Amniotic epithelial cell (primary cell): ENCODE results near the gene PRKD1.

Experiments used
- DNase-seq: peaks from one replicate; pipeline ENCODE4 v3.0.0-alpha.2; 2010; ENCODE audit warnings: low read depth

Gene PRKD1

DNA sequence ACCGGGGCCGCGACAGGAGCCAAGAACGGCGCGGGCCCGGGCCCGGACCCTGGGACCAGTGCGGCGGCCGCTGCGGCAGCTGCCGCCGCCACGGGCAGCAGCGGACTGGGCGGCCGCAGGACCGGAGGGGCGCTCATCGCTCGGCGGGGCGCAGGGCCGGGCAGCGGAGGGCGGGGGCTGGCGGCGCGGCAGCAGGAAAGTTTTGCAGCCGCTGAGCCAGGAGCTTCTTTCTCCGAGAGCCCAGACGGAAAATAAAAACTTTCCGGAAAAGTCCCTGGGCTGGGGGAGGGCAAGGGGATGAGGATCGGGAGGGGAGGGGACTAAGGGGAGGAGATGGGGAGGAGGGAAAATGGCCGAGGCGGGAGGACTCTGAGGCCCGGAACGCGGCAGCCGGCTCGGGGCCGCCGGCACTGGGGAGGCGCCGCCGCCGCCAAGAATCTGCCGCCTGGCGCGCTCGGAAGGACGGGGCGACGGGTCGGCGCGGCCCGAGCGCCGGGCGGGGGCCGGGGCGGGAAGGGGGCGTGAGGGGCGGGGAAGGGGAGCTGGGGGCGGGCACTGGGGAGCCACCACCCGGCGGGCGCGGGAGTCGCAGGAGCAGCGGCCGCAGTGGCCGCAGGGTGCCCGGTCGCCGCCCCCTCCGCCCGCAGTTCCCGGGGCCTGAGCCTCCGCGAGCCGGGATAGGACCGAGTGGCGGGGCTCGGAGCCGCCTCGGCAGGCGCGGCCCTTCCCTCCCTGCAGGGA lies at the start of gene PRKD1:
PRKD1 (minus strand) TSS at position 472 of the 741 bp plus-strand sequence.
- peak; percentile 71 for DNase-seq

- no peak for DNase-seq
Measured at GRCh38 chr14:29971101-29971500, 43.5 kb upstream of the PRKD1 start.

GRCh38 chr14:29955087-29955486 lies 27.4 kb upstream of the PRKD1 start:
- peak; percentile 65 for DNase-seq

DNA sequence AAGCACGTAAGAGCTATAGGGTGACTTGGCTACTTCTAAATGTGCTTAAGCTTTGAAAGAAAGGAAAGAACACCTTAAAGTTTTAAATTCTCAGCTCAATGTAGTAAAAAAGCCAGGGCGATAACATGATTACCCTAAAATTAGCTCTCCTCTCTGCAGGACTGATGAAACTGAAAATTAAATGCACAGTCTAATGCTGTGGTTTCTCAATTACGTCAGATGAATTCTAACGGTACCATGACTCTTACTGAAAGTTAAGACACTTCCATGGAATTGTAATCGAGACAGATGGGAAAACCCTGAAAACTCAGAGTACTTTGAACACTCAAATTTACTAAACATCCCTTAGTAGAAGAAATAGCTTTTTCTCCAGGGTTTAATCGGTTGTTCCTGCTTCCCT lies 25.9 kb upstream of the PRKD1 start:
- DNase-seq = peak; percentile 35

DNA sequence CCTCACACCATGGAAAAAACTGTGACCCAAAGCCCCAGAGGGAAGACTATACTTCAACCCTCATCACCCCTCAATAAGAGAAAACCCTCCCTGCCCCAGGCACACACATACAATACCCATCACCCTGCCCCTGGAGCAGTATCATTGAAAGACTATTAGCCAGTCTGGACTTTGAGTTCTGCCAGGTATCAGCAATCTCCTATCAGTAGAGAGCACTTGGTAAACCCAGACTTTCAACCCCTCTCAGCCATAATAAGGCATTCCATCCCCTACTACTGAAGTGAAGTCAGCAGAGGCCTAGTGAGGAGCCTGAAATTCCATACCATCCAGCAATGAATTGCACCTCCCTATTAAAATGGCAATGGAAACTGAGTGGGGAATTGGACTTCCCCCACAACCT lies 16.4 kb upstream of the PRKD1 start:
- DNase-seq = no peak

DNA sequence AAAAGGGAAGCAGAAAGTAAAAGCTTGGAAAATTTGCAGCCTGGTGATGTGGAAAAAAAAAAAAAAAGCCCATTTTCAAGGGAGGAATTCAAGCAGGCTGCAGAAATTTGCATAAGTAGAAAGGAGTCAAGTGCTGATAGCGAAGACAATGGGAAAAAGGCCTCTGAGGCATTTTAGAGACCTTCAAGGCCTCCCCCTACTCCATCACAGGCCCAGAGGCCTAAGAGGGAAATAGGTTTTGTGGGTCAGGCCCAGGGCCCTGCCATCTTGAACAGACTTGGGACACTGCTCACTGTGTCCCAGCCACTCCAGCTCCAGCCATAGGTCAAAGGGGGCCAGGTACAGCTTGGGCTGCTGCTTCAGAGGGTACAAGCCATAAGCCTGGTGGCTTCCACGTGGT lies 13.8 kb upstream of the PRKD1 start:
- DNase-seq = no peak

DNA sequence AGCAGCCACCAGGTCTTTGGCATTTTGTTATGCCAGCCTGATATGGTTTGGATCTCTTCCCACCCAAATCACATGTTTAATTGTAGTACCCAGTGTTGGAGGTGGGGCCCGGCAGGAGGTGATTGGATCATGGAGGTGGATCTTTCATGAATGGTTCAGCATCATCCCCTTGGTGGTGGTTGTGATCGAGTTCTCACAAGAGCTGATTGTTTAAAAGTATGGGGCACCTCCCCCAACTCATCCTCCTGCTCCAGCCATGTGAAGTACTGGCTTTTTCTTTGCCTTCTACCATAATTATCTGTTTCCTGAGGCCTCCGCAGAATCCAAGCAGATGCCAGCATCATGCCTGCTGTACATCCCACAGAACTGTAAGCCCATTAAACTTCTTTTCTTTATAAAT lies 12.8 kb upstream of the PRKD1 start:
- no peak for DNase-seq

DNA sequence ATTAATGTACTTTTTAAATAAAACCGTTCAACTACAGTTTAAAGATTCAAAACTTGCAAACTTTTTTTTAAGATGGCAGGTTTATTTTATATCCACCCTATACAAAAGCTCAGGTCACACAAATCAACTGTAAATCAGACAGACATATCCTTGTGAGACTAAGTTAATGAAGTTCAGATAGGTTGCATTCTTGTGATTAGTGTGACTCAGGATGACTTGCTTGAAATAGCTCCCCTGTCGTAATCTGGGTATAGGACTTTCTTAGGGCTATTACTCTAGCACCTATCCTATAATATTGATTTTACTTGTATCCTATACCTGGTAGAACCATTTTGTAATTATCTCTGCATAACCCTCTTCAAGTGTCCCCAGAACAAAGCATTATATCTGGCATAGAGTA lies 9.5 kb upstream of the PRKD1 start:
- peak; percentile 57 for DNase-seq

DNA sequence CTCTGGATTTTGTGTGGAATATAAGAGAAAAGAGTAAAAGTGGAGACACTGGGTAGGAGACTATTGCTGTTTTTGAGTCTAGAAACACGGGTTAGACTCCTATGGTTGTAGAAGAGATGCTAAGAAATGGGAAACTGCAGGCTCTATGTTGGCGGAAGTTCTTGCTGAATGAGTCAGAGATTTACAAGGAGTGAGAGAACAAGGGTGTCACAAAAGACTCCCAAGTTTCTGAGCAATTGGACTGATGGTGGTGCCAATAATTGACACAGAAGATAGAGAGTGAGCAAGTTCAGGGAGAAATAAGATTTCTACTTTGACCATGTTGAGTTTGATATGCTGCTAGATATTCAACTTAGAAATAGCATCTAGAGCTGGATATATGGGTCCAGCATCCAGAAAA lies 2.6 kb upstream of the PRKD1 start:
- DNase-seq = peak; percentile 15

GRCh38 chr14:29928117-29928640 lies 532 bp upstream of the PRKD1 start:
- DNase-seq = peak; percentile 12

- DNase-seq = peak; percentile 40
Measured at GRCh38 chr14:29926701-29927375, 809 bp downstream of the PRKD1 start.

DNA sequence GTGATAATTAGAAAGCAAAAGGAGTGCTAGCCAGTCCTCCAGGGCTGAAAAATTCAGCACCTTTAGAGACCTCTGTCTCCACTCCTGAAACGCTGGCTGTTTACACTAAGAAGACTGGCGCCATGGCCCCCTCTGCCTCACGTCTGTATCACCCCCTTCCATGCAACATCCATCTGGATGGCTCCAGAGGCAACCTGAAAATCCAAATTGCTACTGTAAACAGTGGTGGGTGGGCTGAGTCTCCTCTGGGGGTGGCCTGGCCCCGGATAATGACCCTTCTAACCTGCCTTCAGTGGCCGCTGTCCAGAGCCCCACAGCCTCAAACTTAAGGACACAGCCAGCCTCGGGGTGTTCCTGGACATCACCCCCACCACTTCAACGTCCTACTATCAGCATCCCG lies 1.4 kb downstream of the PRKD1 start:
- peak; percentile 12 for DNase-seq

DNA sequence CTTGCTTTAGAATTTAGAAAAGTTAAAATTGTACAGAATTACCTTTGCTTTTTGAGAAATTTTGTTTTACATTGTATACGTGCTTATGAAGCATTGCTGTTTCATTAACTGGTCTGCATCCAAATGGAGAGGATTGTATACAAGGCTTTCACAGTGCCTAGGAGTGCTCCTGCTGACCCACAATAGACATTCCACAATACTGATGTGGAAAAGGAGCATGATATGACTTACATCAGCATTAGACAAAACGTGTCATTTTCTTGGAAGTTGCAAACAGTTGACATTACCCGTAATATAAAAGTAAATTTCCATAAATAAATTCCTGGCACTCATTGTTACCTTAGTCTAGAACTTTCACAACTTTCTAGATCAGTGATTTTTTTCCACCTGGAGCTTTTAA lies 1.9 kb downstream of the PRKD1 start:
- peak; percentile 50 for DNase-seq

GRCh38 chr14:29925101-29925722 lies 2.4 kb downstream of the PRKD1 start:
- DNase-seq = peak; percentile 84

DNA sequence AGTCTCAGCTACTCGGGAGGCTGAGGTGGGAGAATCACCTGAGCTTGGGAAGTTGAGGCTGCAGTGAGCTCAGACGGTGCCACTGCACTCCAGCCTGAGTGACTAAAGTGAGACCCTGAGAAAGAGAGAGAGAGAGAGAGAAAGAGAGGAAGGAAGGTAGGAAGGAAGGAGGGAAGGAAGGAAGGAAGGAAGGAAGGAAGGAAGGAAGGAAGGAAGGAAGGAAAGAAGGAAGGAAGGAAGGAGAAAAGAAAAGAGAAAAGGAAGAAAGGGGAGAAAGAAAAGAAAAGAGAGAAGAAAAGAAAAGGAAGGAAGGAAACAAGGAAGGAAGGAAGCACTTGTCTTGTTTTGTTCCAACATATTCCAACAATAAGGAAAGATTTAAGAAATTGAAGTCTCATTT lies 7.8 kb downstream of the PRKD1 start:
- no peak for DNase-seq

DNA sequence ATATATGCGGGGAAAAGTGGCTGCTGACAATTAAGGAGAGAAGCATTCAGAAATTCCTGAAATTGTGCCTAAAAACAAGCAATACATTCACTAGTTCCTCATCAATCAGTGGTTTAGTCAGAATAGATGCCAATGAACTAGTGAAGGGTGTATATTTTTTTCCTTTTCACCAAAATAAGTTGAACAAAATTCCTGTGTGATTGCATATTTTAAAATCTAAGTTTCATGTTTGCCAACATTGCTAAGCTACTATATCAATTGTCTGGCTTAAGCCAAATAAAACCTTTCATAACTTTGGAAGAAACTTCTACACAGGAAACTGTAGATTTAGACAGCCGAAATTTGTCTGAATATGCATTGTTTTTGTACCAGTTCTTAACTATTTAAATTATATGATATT lies 8.7 kb downstream of the PRKD1 start:
- no peak for DNase-seq

DNA sequence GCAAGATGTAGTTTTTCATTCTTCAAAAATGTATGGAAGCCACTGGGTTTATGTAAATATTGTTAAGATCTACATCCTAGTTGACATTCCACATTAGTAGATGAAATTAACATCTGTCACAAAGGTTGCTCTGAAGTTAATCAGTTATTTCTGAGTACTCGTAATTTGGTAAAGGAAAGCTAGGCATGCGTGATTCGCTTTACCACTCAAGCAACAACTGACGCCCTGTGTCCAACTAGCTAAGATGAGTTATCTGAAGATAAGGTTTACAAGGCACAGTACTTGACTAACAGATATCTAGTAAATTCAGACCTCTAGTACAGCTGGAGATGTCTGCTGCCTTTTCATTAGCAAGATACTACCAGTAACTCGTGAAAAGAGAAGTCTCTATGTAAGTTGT lies 14.1 kb downstream of the PRKD1 start:
- DNase-seq = no peak

- DNase-seq = no peak
Measured at GRCh38 chr14:29911810-29912209, 15.8 kb downstream of the PRKD1 start.

DNA sequence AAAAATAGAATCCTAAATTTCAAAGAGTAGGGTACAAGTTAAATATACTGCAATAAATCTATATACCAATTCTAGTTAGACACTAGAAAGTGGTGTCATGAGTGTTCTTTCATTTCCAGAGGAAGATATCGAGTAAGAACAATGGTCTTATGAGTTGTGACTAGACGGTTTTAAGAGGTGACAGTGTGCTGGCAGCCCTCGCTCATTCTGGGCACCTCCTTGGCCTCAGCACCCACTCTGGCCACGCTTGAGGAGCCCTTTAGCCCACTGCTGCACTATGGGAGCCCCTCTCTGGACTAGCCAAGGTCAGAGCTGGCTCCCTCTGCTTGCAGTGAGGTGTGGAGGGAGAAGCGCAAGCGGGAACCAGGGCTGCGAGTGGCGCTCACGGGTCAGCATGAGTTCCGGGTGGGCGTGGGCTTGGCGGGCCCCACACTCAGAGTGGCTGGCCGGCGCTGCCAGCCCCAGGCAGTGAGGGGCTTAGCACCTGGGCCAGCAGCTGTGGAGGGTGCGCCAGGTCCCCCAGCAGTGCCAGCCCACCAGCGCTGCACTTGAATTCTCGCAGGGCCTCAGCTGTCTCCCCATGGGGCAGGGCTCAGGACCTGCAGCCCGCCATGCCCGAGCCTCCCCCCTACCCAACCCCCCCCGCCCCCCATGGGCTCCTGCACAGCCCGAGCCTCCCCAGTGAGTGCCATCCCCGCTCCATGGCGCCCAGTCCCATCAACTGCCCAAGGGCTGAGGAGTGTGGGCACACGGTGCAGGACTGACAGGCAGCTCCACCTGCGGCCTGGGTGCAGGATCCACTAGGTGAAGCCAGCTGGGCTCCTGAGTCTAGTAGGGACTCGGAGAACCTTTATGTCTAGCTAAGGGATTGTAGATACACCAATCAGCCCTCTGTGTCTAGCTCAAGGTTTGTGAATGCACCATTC lies 18.7 kb downstream of the PRKD1 start:
- DNase-seq = no peak

GRCh38 chr14:29906256-29906870 lies 21.3 kb downstream of the PRKD1 start:
- peak; percentile 65 for DNase-seq

- no peak for DNase-seq
Measured at GRCh38 chr14:29905543-29905942, 22.1 kb downstream of the PRKD1 start.
